ENCODE measurements around the gene EEF2. TPM values are rescaled to one million over a fixed set of nuclear protein-coding genes. Genes with fewer than 3 reads are reported as not detected.
"Not testable (repeated sequence)": the region's sequence is repeated elsewhere in the genome, so short reads cannot be mapped to it uniquely, and the experiment has no call there.

Gene EEF2
- total and polyA plus RNA-seq, 2 of the 4 experiments (the other 2 are of a cell fraction), result 1,505 to 2,161 TPM

DNA sequence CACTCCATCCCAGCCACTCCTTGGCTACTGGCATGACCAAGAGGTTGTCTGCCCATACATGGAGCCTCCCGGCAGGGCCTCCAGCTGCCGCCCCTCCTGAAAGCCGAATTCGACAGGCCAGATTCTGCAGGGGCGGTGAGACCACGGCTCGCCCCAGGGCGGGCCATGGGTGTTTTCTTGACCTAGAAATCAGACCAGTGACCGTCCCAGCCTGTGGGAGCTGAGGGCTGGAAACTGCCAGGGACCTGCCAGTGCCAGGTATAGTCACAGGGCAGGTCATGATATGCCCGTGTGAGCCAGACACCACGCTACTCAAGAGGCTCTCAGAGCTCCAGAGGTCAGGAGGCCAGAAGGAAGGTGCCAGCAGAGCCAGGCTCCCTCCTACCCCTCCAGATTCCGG, 31.2 kb downstream of the EEF2 start:
- DNase-seq (no peak), ATAC-seq (ENCODE audit: low read depth) (no peak)
- no peak overlapping the region for H3K4me2 ChIP-seq (ENCODE audit: low read depth, low read length)
- H3K4me3 ChIP-seq (ENCODE audit: insufficient read depth, low read depth, low read length), result no peak overlapping the region
- no peak overlapping the region for H3K23ac ChIP-seq (ENCODE audit: low read depth, low read length)
- no peak overlapping the region for H2AK5ac ChIP-seq (ENCODE audit: low read depth, low read length)
- H3K9me3 ChIP-seq (ENCODE audit: control insufficient read depth, insufficient read depth, low read length), result no peaks in the 10 kb centered on the region
- H2AK9ac ChIP-seq (replicated peaks; ENCODE audit: low read depth, low read length, poor library complexity), result no peak overlapping the region
- H2AFZ ChIP-seq (replicated peaks; ENCODE audit: low read length, poor library complexity), result no peak overlapping the region
- ChIA-PET POLR2A (ENCODE audit: unreplicated experiment) (no interaction called here), CTCF (no interaction called here)
- in situ Hi-C loops (cut with MboI; ENCODE audit: low sequenced_read_pairs) (no loop called here), dilution Hi-C loops (cut with HindIII; ENCODE audit: low sequenced_read_pairs, unreplicated experiment) (no loop called here), intact Hi-C loops (cut with micrococcal nuclease) (no loop called here)
- peaks cover 13 to 61% of the 10 kb centered on the region in 2 experiments; a peak in 3 of 4 replicates for H3K79me1 ChIP-seq (ENCODE audit: low read depth in 1 of 2, low read length in 2 of 2)
- H4K20me1 ChIP-seq (ENCODE audit: insufficient read depth, low read length), result peaks cover 76% of the 10 kb centered on the region
- peaks cover 7% of the 10 kb centered on the region for H3K4me1 ChIP-seq (ENCODE audit: control insufficient read depth, insufficient read depth, low read length)
- no peak overlapping the region for H3K14ac ChIP-seq (replicated peaks; ENCODE audit: low read depth, low read length)
- H3K9me1 ChIP-seq (ENCODE audit: insufficient read depth, low read length), result peaks cover 15% of the 10 kb centered on the region
- no peak overlapping the region for H2BK15ac ChIP-seq (ENCODE audit: low read depth, low read length)
- no peaks in the 10 kb centered on the region for H3K27me3 ChIP-seq (ENCODE audit: control insufficient read depth, insufficient read depth, low read length)
- BruUV-seq (replicated peaks), result no TSS peak
- TF ChIP-seq, protein P1, sequence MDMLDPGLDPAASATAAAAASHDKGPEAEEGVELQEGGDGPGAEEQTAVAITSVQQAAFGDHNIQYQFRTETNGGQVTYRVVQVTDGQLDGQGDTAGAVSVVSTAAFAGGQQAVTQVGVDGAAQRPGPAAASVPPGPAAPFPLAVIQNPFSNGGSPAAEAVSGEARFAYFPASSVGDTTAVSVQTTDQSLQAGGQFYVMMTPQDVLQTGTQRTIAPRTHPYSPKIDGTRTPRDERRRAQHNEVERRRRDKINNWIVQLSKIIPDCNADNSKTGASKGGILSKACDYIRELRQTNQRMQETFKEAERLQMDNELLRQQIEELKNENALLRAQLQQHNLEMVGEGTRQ (IDR thresholded peaks at IDR 0.05; ENCODE audit: low read depth, low read length), result no peak
- no peak for TF ChIP-seq NFE2L2 (IDR thresholded peaks at IDR 0.05; ENCODE audit: low read depth, low read length)
- no peak for TF ChIP-seq BHLHE40 (IDR thresholded peaks at IDR 0.05; ENCODE audit: low read depth, low read length)
- TF ChIP-seq FOS (IDR thresholded peaks at IDR 0.05; ENCODE audit: low read depth, low read length), result no peak
- no peak for TF ChIP-seq SMC3 (IDR thresholded peaks at IDR 0.05; ENCODE audit: low read depth, low read length)
- TF ChIP-seq RAD21 (IDR thresholded peaks at IDR 0.05; ENCODE audit: low read length), result no peak
- TF ChIP-seq MXI1 (IDR thresholded peaks at IDR 0.05; ENCODE audit: borderline replicate concordance, low read depth, low read length), result no peak
- no peak for TF ChIP-seq MAZ (IDR thresholded peaks at IDR 0.05; ENCODE audit: borderline replicate concordance, low read depth, low read length)
- H4K8ac ChIP-seq (ENCODE audit: low read depth in 2 of 2, low read length in 2 of 2), result no peak overlapping the region
- H3K36me3 ChIP-seq (ENCODE audit: control insufficient read depth, insufficient read depth, low read length), result peaks cover 30% of the 10 kb centered on the region
- WGBS, 2 experiments (ENCODE audit: extremely low coverage in 2 of 2, insufficient read length in 1 of 2), result 93% methylated on average over 8 of the region's 12 CpGs; no CpG with 5 or more reads in 1 of the 2 experiments
- no peak overlapping the region for H2BK20ac ChIP-seq (ENCODE audit: low read depth, low read length)
- H2BK120ac ChIP-seq (ENCODE audit: low read depth, low read length), result no peak overlapping the region
- no peak overlapping the region for H3K27ac ChIP-seq (ENCODE audit: insufficient read depth, low read length)
- no peak overlapping the region for H4K91ac ChIP-seq (ENCODE audit: insufficient read depth, low read depth, low read length)
- no peak overlapping the region for H2BK5ac ChIP-seq (ENCODE audit: low read depth, low read length, poor library complexity, severe bottlenecking)
- H4K5ac ChIP-seq (ENCODE audit: low read depth, low read length), result no peak overlapping the region
- no peak overlapping the region for H3K9ac ChIP-seq (ENCODE audit: low read depth, low read length)
- H3K18ac ChIP-seq (ENCODE audit: low read depth, low read length), result no peak overlapping the region
- no peak overlapping the region for H3K56ac ChIP-seq (ENCODE audit: extremely low read depth, insufficient read depth, low read length)
- no peak overlapping the region for H3K4ac ChIP-seq (ENCODE audit: low read depth, low read length)

GRCh38 chr19:3952755-3953276, 32.4 kb downstream of the EEF2 start:
- intact Hi-C loops (cut with micrococcal nuclease); H3K18ac ChIP-seq (ENCODE audit: low read depth, low read length); CTCF ChIA-PET; H2AK9ac ChIP-seq (replicated peaks; ENCODE audit: low read depth, low read length, poor library complexity); H4K8ac ChIP-seq (ENCODE audit: low read depth in 2 of 2, low read length in 2 of 2); H3K4me2 ChIP-seq (ENCODE audit: low read depth, low read length); dilution Hi-C loops (cut with HindIII; ENCODE audit: low sequenced_read_pairs, unreplicated experiment); H2BK5ac ChIP-seq (ENCODE audit: low read depth, low read length, poor library complexity, severe bottlenecking); H3K27ac ChIP-seq (ENCODE audit: insufficient read depth, low read length); H2BK20ac ChIP-seq (ENCODE audit: low read depth, low read length); H3K27me3 ChIP-seq (ENCODE audit: control insufficient read depth, insufficient read depth, low read length); H3K14ac ChIP-seq (replicated peaks; ENCODE audit: low read depth, low read length); ATAC-seq (ENCODE audit: low read depth); in situ Hi-C loops (cut with MboI; ENCODE audit: low sequenced_read_pairs); DNase-seq; H3K4me1 ChIP-seq (ENCODE audit: control insufficient read depth, insufficient read depth, low read length); H2BK120ac ChIP-seq (ENCODE audit: low read depth, low read length); H3K9me3 ChIP-seq (ENCODE audit: control insufficient read depth, insufficient read depth, low read length); H4K5ac ChIP-seq (ENCODE audit: low read depth, low read length); H2BK15ac ChIP-seq (ENCODE audit: low read depth, low read length); H2AFZ ChIP-seq (replicated peaks; ENCODE audit: low read length, poor library complexity); H3K4ac ChIP-seq (ENCODE audit: low read depth, low read length); H4K91ac ChIP-seq (ENCODE audit: insufficient read depth, low read depth, low read length); H3K9ac ChIP-seq (ENCODE audit: low read depth, low read length); H3K23ac ChIP-seq (ENCODE audit: low read depth, low read length); H2AK5ac ChIP-seq (ENCODE audit: low read depth, low read length); H3K56ac ChIP-seq (ENCODE audit: extremely low read depth, insufficient read depth, low read length); H3K4me3 ChIP-seq (ENCODE audit: insufficient read depth, low read depth, low read length); BruUV-seq (replicated peaks): not testable (repeated sequence)
- Histone ChIP-seq H3K9me1 (ENCODE audit: insufficient read depth, low read length) (peaks cover 15% of the 10 kb centered on the region), H4K20me1 (ENCODE audit: insufficient read depth, low read length) (peaks cover 63% of the 10 kb centered on the region), H3K36me3 (ENCODE audit: control insufficient read depth, insufficient read depth, low read length) (peaks cover 17% of the 10 kb centered on the region), H3K79me1 (ENCODE audit: low read depth in 1 of 2, low read length in 2 of 2) (peaks cover 13 to 48% of the 10 kb centered on the region in 2 experiments; a peak in 3 of 4 replicates)
- 94% methylated on average over 5 of the region's 9 CpGs; no CpG with 5 or more reads in 1 of the 2 experiments for WGBS, 2 experiments (ENCODE audit: extremely low coverage in 2 of 2, insufficient read length in 1 of 2)
- POLR2A ChIA-PET (ENCODE audit: unreplicated experiment), result interaction anchor here (0.6 kb wide), 2 partner anchors 9 to 19 kb away, joined by 4 to 6 read pairs; no protein-coding TSS in a partner anchor
